GM18507 (cell line): Measurements from ENCODE around the gene IRX3.

ENCODE experiments used
- DNase-seq: peaks from one replicate; pipeline ENCODE4 v3.0.0; 2011; ENCODE audit warnings: low read depth; ENCODE audit not compliant: insufficient read length; ENCODE audit errors: extremely low spot score
- FAIRE-seq: peaks from 2 replicates; lab custom pipeline; 2011; peaks lifted over from hg19 to GRCh38; lab: Jason Lieb, UNC

Gene IRX3

DNA sequence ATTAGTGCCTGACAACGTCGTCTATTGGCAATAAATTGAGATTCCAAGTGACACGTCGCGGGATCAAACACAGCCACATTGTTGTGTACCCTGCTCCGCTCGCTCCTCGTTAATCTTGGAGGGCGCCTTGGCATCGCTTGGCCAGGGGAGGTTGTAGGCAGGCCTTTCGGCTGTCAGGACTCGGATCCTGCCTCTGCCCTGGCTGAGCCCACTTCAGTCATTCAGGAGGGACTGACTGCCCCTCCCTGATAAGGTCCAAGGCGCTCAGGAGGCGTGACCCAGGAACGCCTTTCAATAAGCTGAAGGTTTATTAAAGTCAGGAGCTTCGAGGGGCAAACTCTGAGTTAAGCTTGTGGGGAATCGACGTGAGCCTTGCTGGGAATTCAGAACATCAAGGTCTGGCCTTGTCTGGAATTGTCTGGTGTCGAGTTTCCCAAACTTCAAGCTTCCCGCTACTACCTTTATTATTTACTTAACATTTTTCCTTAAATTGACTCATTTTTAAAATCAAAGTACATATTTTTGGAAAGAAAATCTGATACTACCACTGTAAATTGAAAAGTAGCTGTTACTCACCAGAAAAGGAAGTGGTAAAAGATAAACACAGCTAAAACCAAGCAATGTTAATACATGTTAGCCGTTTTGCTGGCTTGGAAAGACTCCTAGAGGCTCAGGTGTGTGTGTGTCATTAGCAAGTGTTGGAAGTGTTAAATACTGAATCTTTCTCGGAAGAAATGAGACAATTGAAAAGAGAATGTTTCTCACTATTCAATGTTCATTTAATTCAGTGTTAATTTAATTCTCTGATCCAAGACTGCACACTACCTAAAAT is 5.3 kb upstream of the IRX3 start:
- FAIRE-seq (no peak), DNase-seq (no peak)

DNA sequence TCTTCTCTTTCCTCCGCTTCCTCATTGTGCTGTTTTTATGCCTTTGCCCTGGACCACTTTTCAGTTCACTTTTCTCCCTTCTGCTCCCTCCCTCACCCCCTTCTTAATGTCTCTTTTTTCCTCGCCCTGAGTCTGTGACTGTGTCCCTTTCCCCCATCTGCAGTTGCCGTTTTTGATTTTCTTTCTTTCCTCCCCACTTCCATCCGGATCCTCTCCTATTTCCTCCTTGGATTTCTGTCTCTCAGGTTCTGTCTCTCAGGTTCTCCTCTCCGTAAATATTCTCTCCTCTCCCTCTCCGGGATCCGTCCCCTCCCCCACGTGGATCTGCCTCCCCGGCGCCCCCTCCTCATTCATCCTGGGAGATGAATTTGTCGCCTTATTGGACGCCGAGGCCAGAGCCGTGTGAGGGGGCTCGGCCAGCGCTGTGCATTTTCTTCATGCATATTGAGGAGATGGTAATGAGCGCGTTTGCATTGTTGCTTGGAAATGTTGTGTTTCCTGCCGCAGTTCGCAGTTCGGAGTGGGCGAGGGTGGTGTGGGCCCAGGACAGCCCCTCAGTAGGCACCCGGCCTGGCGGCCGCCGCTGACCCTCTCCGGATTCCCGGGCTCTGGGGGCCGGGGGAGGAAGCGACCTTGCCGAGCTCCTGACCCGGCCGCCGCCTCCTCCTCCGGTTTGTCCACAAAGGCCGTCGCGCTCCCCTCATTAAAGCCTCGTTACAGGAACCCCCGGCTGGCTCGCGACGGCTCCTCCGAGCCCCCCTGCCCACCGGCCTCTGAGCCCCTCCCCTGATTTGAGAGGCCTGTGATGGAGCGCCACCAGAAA is 4.5 kb upstream of the IRX3 start:
- FAIRE-seq, result no peak
- DNase-seq, result no peak

DNA sequence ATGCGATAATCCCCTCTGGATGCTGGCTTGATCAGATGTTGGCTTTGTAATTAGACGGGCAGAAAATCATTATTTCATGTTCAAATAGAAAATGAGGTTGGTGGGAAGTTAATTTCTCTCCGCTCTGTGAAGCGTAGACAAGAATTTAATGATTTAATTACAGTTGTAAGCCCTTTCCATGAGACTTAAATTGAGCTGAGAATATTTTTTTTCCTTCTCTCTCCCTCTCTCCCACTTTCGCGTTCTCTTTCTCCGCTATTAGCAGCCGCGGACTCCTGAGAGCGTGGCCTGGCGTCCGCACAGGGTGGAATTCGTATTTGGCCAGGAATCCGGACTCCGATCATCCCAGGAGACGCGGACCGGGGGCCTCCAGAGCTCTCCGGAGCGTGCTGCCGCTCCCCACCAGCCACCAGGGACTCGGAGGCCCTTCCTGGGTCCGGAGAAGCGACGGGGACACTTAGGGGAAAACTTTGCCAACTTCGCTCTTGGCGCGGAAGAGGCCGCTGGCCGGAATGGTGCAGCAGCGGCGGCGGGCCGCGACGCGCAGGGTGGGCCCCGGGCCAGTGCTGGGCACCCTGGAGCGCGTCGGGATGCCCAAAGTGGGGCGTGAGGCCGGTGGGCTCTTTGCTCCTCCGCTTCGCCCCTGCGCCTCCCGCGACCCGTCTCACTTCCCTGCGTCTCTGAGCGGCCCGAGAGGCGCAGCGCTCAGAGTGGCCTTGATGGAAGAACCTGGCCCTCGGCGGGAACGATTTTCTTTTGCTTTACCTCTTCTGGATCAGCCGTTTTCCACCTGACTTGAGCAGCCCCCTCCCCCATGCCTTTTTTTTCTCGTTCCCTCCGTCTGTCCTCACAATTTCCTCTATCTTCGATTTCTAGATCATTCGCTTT is 3.6 kb upstream of the IRX3 start:
- DNase-seq, result no peak
- FAIRE-seq, result no peak

DNA sequence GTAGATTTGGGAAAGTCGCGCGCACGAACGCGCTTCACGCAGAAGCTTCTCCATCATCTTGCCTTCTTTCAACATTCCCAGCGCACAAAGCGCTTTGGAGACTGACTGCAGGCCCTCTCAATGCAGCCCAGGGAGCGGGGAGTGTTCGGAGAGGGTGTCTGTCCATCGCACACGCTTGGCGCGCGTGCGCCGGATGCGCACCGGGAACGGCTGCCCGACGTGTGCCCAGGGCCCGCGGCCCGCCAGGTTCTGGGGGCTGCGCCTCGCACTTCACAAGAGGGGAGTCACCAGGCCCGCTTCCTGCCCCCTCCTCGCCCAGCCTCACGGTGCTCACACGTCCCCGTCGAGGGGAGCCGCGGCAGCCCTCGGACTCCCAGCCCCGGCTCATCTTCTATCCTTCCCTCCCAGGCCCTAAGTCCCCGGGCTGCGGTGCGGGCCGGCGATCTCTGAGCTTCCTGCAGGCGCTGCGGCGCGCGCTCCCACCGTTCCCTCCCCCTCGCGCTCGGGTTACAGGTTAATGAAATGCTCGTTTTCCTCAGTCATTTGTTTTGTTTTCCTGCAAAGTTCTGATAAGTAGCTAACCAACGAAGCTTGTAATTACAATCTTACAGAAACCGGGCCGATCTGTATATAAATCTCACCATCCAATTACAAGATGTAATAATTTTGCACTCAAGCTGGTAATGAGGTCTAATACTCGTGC is 2.8 kb upstream of the IRX3 start:
- no peak for FAIRE-seq

DNA sequence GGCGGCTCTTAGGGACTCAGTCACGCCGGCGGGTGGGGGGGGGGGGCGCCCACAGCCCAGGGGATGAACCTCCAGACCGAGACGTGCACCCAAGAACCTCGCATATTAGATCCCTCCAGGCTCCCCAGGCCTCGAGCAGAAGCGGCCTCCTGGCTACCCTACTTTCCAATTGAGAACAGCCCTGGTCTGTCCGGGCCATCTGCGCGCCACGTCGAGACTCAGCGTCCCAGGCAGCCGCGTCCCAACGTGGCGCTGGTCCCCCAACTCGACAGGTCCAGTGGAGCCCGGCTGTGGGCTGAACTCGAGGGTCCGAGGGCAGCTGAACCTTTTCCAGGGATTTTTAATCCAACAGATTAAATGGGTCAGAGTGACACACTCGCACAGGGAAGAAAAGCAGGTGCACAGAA is 2.3 kb upstream of the IRX3 start:
- FAIRE-seq (no peak), DNase-seq (no peak)

More for the DNA sequence above, 2.8 kb upstream of the IRX3 start:
- no peak for DNase-seq

DNA sequence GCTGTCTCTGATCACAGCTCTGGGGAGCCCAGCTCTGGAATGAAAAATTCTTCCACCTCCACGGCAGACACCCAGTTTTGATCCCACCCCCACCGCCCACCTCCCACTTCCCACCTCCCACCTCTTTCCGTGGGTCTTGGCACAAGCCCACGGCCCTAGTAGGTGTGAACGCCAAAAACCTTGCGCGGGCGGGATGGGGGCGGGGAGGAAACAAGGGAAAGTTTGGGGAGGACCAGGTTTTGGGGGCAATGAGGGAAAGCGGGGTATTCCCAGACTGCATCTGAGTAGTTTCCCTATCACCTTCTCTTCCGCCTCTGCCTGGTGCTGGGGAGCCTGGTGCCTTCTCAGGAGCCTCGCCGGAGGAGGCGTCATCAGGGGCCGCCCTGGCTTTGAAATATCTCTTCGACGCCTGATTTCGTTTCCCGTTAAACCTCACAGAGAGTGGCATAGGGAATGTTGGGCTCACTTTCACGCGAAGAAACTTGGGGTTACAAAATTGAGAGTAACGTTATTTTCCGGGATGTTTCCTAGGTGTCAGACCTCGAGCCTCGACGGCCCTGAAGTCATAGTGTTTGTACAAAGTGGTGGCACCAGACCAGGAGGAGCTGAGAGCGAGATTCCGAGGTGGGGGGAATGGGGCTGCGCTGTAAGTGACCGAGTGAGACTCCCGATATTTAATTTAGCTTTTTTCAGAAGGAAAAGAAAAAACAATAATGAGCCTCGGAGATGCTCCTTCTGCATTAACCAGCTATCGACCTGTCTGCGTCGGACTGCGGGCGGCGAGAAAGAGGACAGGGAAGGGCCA is 1.6 kb upstream of the IRX3 start:
- no peak for FAIRE-seq
- no peak for DNase-seq

DNA sequence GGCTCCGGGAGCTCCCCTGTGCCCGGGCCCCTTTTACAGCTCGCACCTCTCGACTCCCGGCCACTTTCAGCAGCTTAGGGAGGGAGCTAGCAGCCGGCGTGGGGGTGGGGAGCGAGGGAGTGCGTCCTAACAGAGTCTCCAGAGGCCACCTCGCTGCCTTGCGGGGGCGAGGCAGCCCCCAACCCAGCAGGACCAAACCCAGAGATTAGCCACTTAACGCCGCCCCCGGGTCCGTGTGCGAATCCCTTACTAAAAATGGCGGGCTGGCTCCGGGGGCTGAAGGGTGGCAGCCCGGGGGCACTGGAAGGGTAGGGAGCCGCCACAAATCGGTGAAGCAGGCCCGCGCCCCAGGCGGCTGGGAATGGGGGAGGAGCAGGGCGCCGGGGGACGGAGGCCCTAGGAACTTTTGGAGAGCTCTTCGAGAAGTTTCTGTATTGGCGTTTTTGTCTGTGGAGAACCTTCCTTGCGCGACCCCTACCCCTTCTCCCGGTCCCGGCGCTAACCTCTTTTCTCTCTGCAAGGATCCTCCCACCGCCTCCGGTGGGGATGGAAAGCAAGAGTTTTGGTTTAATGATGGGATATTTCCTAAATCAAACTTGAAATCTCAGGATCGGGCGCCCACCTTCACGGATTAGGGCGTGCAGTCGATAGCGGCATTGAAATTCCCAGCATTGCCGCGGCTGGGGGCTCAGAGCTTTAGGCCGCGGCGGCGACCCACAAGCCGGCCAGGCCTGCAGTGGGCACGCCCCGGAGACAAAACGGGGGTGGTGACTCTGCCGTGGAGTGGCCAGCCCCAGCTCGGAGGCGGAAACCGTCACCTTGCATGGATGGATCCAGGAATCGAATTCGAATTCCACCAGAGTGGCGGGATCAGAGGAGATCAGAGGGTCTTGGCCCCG is 793 bp upstream of the IRX3 start:
- FAIRE-seq (no peak), DNase-seq (no peak)

DNA sequence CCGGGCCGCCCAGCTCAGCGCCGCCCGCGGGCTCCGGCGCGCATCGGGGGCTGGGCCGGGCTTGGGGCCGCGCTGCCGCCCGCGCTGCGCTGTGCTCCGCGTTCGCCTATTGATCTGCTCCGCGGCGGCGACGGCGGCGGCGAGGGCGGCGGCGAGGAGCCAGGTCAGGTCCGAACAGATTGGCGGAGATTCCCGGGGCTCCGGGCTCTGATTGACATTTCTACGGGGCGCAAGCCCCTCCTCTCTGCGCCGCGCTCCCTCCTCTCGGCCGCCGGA is 559 bp downstream of the IRX3 start:
- DNase-seq, result no peak
- FAIRE-seq, result no peak

DNA sequence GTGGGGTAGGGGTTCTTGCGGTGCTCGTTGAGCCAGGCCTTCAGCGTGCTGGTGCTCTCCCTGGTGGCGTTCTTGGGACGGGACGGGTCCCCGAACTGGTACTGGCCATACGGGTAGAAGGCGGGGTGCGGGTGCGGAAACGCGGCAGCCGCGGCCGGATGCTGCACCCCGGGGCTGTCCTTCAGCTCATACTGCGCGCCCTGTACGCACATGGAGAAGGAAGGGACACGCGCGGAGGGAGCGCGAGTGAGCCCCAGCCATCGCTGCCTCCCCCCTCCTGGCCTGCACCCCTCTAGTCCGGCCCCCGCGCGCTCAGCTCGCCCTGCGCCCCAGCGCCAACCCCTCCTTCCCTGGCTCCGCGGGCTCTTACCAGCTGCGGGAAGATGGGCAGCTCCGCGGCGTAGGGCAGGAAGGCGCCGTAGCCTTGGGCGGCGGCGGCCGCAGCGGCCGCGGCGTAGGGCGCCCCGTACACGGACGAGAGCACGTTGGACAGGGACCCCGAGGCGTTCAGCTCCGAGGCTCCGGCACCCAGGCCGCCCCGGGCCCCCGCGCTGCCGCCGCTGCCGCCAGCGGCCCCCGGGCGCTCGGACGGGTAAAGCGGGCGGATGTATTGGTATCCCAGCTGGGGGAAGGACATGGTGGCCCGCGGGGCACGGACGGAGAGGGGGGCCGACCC is 1.0 kb downstream of the IRX3 start:
- no peak for DNase-seq

DNA sequence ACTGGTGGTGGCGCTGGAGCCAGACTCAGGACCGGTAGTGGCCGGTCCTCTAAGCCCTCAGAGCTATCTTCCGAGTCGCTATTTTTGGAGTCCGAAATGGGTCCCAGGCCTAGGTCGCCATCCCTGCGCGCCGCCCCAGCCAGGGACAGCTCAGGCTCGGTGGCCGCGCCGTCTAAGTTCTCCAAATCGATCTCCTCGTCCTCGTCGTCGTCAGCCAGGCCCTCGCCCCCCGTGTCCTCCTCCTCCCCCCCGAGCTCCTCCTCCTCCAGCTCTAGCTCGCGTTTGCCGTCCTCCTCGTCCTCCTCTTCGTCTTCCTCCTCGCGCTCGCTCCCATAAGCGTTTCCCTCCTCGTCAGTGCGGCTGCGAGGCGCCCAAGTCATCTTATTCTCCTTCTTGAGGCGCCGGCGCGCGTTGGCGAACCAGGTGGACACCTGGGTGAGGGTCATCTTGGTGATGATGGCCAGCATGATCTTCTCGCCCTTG is 1.6 kb downstream of the IRX3 start:
- DNase-seq (no peak), FAIRE-seq (no peak)

More for the DNA sequence above, 1.0 kb downstream of the IRX3 start:
- FAIRE-seq, result no peak

DNA sequence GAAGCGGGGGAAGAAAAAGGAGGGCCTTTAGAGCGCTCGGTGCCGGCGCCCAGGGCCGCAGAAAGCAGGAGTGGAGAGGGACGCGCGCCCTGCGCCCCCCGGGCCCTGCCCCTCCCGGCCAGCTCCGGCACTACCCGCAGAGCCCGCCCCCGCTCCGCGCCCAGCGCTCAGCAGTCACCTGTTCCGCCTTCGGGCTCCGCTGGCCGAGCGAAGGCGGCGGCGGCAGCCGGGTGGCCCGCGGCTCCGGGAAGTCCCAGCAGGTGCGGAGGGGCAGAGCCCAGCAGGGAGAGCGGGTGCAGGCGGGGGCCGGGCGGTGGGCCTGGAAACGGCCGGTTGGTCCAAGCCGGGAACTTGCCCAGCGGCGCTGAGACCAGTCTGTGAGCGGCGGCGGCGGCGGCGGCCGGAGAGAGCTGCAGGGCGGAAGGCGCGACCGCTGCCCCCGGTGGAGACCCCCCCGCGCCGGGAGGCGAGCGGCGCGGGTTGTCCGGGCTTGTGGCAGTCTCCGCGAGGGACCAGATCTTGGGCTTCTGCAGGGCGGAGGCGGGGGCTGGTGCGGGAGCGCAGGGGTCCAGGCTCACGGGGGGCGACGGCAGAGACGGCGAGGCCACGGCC is 2.2 kb downstream of the IRX3 start:
- FAIRE-seq (no peak), DNase-seq (no peak)

DNA sequence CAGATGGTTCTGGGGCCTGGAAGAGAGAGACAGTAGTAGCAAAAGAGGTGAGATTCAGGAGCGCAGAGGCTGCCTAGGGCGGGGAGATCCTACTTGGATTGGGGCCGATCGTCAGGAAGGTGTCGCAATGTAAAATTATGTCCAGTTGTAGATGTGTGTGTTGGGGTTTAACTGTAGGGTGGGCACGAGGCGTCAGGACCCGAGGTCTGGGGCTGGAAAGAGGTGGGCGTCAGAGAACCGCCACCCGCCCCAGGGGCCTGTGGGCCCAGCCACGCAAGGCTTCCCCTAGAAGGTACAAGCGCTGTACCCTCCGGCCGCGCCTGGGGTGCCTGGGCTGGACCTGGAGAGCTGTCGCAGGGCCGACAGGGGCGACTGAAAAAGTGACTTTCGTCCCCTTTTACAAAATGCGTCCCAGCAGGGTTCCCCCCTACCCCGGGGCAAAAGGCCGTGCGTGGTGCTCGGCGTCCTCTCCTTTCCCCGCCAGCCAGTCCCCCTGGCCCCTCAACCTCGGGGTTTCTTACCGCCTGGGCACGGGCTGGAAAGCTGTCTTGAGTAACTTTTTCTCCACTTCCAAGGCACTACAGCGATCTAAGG is 2.8 kb downstream of the IRX3 start:
- DNase-seq (no peak), FAIRE-seq (no peak)

DNA sequence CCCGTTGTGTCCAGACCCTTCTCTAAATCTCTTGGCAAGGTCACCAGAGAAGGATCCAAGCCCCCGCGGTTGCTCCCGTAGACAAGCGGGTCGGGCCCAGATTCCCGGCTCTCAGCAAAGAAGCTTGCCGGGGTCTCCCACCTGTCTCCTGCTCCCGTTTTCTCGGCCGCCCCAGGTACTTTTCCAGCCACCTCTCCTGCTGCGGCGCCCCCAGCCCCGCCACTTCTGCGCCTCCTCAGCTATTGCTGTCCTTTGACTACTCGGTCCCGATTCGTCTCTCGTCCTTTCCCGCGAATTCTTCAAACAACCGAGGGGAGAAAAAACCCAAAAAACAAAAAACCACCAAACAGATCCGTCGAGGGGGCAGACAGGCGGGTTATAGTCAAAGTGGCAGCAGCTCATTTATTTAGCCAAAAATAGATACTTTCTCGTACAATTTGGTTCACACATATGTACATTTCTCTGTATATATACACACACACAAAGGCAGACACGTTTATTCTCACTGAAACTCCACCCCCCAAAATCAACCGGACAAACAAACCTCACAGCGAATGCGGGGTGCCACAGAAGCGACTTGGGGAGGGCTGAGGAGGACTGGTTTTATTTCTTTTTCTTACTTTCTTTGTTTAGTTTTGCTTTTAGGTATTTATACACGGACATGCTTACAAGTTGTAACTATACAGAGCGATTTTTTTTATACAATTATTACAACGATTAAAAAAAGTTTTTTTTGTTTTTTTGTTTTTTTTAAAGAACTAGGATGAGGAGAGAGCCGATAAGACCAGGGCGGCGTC is 3.5 kb downstream of the IRX3 start:
- no peak for FAIRE-seq
- no peak for DNase-seq

DNA sequence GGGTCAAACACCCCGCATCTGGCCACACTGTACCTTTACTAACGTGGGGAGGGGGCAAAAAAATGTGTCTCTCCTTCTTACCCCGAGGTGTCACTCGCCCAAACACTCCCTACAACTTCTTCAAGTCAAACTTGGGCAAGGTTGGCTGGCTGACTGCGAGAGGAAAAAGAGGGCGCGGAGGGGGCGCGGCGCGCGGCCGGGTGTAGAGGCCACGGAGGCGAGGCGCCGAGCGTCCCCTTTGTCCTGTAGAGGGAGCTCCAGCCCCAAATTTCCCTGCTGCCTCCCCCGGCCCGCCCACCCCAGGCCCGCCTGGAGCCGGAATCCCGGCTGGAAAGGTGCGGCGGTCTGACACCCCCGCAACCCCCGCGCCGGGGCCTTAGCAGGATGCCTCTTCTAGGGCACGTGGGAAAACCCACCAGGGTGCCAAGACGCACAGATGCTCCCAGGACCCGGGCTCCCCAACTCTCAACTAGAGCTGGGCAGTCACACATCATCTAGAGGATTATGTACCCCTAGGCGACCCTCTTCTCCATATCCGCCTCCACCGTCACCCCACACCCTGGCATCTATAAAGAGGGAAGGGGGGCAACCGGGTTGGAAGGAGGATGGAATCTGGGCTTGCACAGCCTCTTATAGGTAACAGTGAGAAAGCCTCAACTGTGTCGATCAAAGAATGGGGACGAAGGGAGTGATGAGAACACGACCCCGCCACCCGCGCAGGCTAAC is 4.2 kb downstream of the IRX3 start:
- no peak for DNase-seq
- FAIRE-seq, result no peak
